Measurements from ENCODE around the gene SMC3. TPM values are rescaled to one million over a fixed set of nuclear protein-coding genes. Genes with fewer than 3 reads are reported as not detected.
"Not testable (repeated sequence)": the region's sequence is repeated elsewhere in the genome, so short reads cannot be mapped to it uniquely, and the experiment has no call there.

SMC3 gene
- total RNA-seq, 1 experiment from 2014 or later: 42.3 TPM

- no peaks in the 10 kb centered on the region for H3K36me3 ChIP-seq (ENCODE audit: insufficient read depth, low read length)
- no peaks in the 10 kb centered on the region for H3K79me2 ChIP-seq (ENCODE audit: low read length)
- no peak overlapping the region for H2AFZ ChIP-seq (ENCODE audit: low read length)
- H3K9ac ChIP-seq (ENCODE audit: low read length): no peak overlapping the region
- H3K9me2 ChIP-seq (replicated peaks; ENCODE audit: insufficient read depth, low read length): no peaks in the 10 kb centered on the region
- H3K9me3 ChIP-seq (ENCODE audit: low read length): no peaks in the 10 kb centered on the region
- no peaks in the 10 kb centered on the region for H3K27me3 ChIP-seq (ENCODE audit: low read length)
- H4K20me1 ChIP-seq (ENCODE audit: insufficient read depth, low read depth, low read length): no peaks in the 10 kb centered on the region
- no peak overlapping the region for H3K4me3 ChIP-seq (ENCODE audit: low read length)
- DNase-seq: no peak
- H3K27ac ChIP-seq (ENCODE audit: low read length): no peak overlapping the region
- peaks cover 3% of the 10 kb centered on the region for H3K4me1 ChIP-seq (ENCODE audit: low read length)
- no peak overlapping the region for H3K4me2 ChIP-seq (ENCODE audit: low read depth, low read length, poor library complexity, severe bottlenecking)
Measured at GRCh38 chr10:110528224-110528996, 39.1 kb upstream of the SMC3 start.

GRCh38 chr10:110528997-110529524 is 38.4 kb upstream of the SMC3 start:
- H3K9me2 ChIP-seq (replicated peaks; ENCODE audit: insufficient read depth, low read length); H3K27me3 ChIP-seq (ENCODE audit: low read length); H3K4me1 ChIP-seq (ENCODE audit: low read length); H3K4me3 ChIP-seq (ENCODE audit: low read length); H3K4me2 ChIP-seq (ENCODE audit: low read depth, low read length, poor library complexity, severe bottlenecking); H2AFZ ChIP-seq (ENCODE audit: low read length); H3K27ac ChIP-seq (ENCODE audit: low read length); H3K9ac ChIP-seq (ENCODE audit: low read length); H3K9me3 ChIP-seq (ENCODE audit: low read length); H3K36me3 ChIP-seq (ENCODE audit: insufficient read depth, low read length); H4K20me1 ChIP-seq (ENCODE audit: insufficient read depth, low read depth, low read length); DNase-seq; H3K79me2 ChIP-seq (ENCODE audit: low read length): not testable (repeated sequence)

GRCh38 chr10:110529596-110530011 is 37.9 kb upstream of the SMC3 start:
- Histone ChIP-seq H3K9ac (ENCODE audit: low read length) (no peak overlapping the region), H3K27me3 (ENCODE audit: low read length) (no peaks in the 10 kb centered on the region), H3K9me2 (replicated peaks; ENCODE audit: insufficient read depth, low read length) (no peaks in the 10 kb centered on the region), H4K20me1 (ENCODE audit: insufficient read depth, low read depth, low read length) (no peaks in the 10 kb centered on the region), H3K4me1 (ENCODE audit: low read length) (peaks cover 4% of the 10 kb centered on the region), H3K36me3 (ENCODE audit: insufficient read depth, low read length) (no peaks in the 10 kb centered on the region), H3K4me2 (ENCODE audit: low read depth, low read length, poor library complexity, severe bottlenecking) (no peak overlapping the region), H3K27ac (ENCODE audit: low read length) (no peak overlapping the region), H3K9me3 (ENCODE audit: low read length) (no peaks in the 10 kb centered on the region), H2AFZ (ENCODE audit: low read length) (no peak overlapping the region), H3K79me2 (ENCODE audit: low read length) (no peaks in the 10 kb centered on the region), H3K4me3 (ENCODE audit: low read length) (no peak overlapping the region)
- DNase-seq: no peak

- Histone ChIP-seq H3K9ac (ENCODE audit: low read length) (no peak overlapping the region), H2AFZ (ENCODE audit: low read length) (no peak overlapping the region), H4K20me1 (ENCODE audit: insufficient read depth, low read depth, low read length) (no peaks in the 10 kb centered on the region), H3K27me3 (ENCODE audit: low read length) (no peaks in the 10 kb centered on the region), H3K27ac (ENCODE audit: low read length) (no peak overlapping the region), H3K4me3 (ENCODE audit: low read length) (no peak overlapping the region), H3K79me2 (ENCODE audit: low read length) (no peaks in the 10 kb centered on the region), H3K4me1 (ENCODE audit: low read length) (peaks cover 9% of the 10 kb centered on the region), H3K9me3 (ENCODE audit: low read length) (no peaks in the 10 kb centered on the region), H3K4me2 (ENCODE audit: low read depth, low read length, poor library complexity, severe bottlenecking) (no peak overlapping the region), H3K9me2 (replicated peaks; ENCODE audit: insufficient read depth, low read length) (no peaks in the 10 kb centered on the region), H3K36me3 (ENCODE audit: insufficient read depth, low read length) (no peaks in the 10 kb centered on the region)
- no peak for DNase-seq
Measured at GRCh38 chr10:110530131-110530831, 37.2 kb upstream of the SMC3 start.

- no peak for DNase-seq
- H3K9ac ChIP-seq (ENCODE audit: low read length): no peak overlapping the region
- H3K9me2 ChIP-seq (replicated peaks; ENCODE audit: insufficient read depth, low read length): no peaks in the 10 kb centered on the region
- H3K4me1 ChIP-seq (ENCODE audit: low read length): peaks cover 19% of the 10 kb centered on the region
- no peak overlapping the region for H3K27ac ChIP-seq (ENCODE audit: low read length)
- no peak overlapping the region for H2AFZ ChIP-seq (ENCODE audit: low read length)
- no peak overlapping the region for H3K4me3 ChIP-seq (ENCODE audit: low read length)
- no peak overlapping the region for H3K4me2 ChIP-seq (ENCODE audit: low read depth, low read length, poor library complexity, severe bottlenecking)
- H3K9me3 ChIP-seq (ENCODE audit: low read length): no peaks in the 10 kb centered on the region
- no peaks in the 10 kb centered on the region for H4K20me1 ChIP-seq (ENCODE audit: insufficient read depth, low read depth, low read length)
- no peaks in the 10 kb centered on the region for H3K79me2 ChIP-seq (ENCODE audit: low read length)
- H3K36me3 ChIP-seq (ENCODE audit: insufficient read depth, low read length): no peaks in the 10 kb centered on the region
- no peaks in the 10 kb centered on the region for H3K27me3 ChIP-seq (ENCODE audit: low read length)
Measured at GRCh38 chr10:110531687-110532086, 35.8 kb upstream of the SMC3 start.

- H3K4me3 ChIP-seq (ENCODE audit: low read length); H3K4me2 ChIP-seq (ENCODE audit: low read depth, low read length, poor library complexity, severe bottlenecking); DNase-seq; H3K36me3 ChIP-seq (ENCODE audit: insufficient read depth, low read length); H3K27ac ChIP-seq (ENCODE audit: low read length); H3K9me2 ChIP-seq (replicated peaks; ENCODE audit: insufficient read depth, low read length); H4K20me1 ChIP-seq (ENCODE audit: insufficient read depth, low read depth, low read length); H3K9me3 ChIP-seq (ENCODE audit: low read length); H3K9ac ChIP-seq (ENCODE audit: low read length); H3K79me2 ChIP-seq (ENCODE audit: low read length); H2AFZ ChIP-seq (ENCODE audit: low read length); H3K27me3 ChIP-seq (ENCODE audit: low read length): not testable (repeated sequence)
- peaks cover 20% of the 10 kb centered on the region for H3K4me1 ChIP-seq (ENCODE audit: low read length)
Measured at GRCh38 chr10:110532628-110533027, 34.9 kb upstream of the SMC3 start.

- peaks cover 20% of the 10 kb centered on the region for H3K4me1 ChIP-seq (ENCODE audit: low read length)
Measured at GRCh38 chr10:110533149-110533548, 34.3 kb upstream of the SMC3 start.

GRCh38 chr10:110534571-110534970 is 32.9 kb upstream of the SMC3 start:
- no peak overlapping the region for H3K9ac ChIP-seq (ENCODE audit: low read length)
- H3K4me2 ChIP-seq (ENCODE audit: low read depth, low read length, poor library complexity, severe bottlenecking): no peak overlapping the region
- no peak overlapping the region for H3K4me3 ChIP-seq (ENCODE audit: low read length)
- no peaks in the 10 kb centered on the region for H3K79me2 ChIP-seq (ENCODE audit: low read length)
- H3K27ac ChIP-seq (ENCODE audit: low read length): no peak overlapping the region
- H3K27me3 ChIP-seq (ENCODE audit: low read length): no peaks in the 10 kb centered on the region
- H4K20me1 ChIP-seq (ENCODE audit: insufficient read depth, low read depth, low read length): no peaks in the 10 kb centered on the region
- no peak overlapping the region for H2AFZ ChIP-seq (ENCODE audit: low read length)
- no peaks in the 10 kb centered on the region for H3K9me2 ChIP-seq (replicated peaks; ENCODE audit: insufficient read depth, low read length)
- H3K9me3 ChIP-seq (ENCODE audit: low read length): no peaks in the 10 kb centered on the region
- H3K36me3 ChIP-seq (ENCODE audit: insufficient read depth, low read length): no peaks in the 10 kb centered on the region
- peaks cover 20% of the 10 kb centered on the region for H3K4me1 ChIP-seq (ENCODE audit: low read length)
- DNase-seq: no peak

More at GRCh38 chr10:110533149-110533548, 34.3 kb upstream of the SMC3 start:
- no peak overlapping the region for H2AFZ ChIP-seq (ENCODE audit: low read length)
- no peak overlapping the region for H3K27ac ChIP-seq (ENCODE audit: low read length)
- H3K27me3 ChIP-seq (ENCODE audit: low read length): no peaks in the 10 kb centered on the region
- H4K20me1 ChIP-seq (ENCODE audit: insufficient read depth, low read depth, low read length): no peaks in the 10 kb centered on the region
- no peak overlapping the region for H3K4me3 ChIP-seq (ENCODE audit: low read length)
- H3K4me2 ChIP-seq (ENCODE audit: low read depth, low read length, poor library complexity, severe bottlenecking): no peak overlapping the region
- no peaks in the 10 kb centered on the region for H3K79me2 ChIP-seq (ENCODE audit: low read length)
- no peaks in the 10 kb centered on the region for H3K9me2 ChIP-seq (replicated peaks; ENCODE audit: insufficient read depth, low read length)
- H3K9me3 ChIP-seq (ENCODE audit: low read length): no peaks in the 10 kb centered on the region
- no peak overlapping the region for H3K9ac ChIP-seq (ENCODE audit: low read length)
- DNase-seq: no peak
- no peaks in the 10 kb centered on the region for H3K36me3 ChIP-seq (ENCODE audit: insufficient read depth, low read length)
